HG03457 (cell line): ENCODE data around the gene RAB37.

Experiments used
- ATAC-seq: cut with Tn5 transposase; IDR thresholded peaks from one replicate; pipeline ENCODE4 v1.9.1; 2021; ENCODE audit warnings: moderate number of reproducible peaks; ENCODE audit not compliant: unreplicated experiment

RAB37 gene

GRCh38 chr17:74728033-74728701 lies 8.9 kb upstream of the RAB37 start:
- ATAC-seq = no peak

DNA sequence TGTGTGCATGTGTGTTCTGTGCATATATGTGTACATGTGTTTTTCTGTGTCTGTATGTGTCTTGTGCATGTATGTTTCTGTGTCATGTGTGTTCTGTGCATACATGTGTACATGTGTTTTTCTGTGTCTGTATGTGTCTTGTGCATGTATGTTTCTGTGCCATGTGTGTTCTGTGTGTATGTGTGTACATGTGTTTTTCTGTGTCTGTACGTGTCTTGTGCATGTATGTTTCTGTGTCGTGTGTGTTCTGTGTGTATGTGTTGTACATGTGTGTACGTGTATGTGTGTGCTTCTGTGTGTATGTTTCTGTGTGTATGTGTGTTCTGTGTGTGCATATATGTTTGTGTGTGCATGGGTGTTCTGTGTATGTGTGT lies 8.4 kb upstream of the RAB37 start:
- no peak for ATAC-seq

GRCh38 chr17:74729368-74729767 lies 7.7 kb upstream of the RAB37 start:
- ATAC-seq = no peak

DNA sequence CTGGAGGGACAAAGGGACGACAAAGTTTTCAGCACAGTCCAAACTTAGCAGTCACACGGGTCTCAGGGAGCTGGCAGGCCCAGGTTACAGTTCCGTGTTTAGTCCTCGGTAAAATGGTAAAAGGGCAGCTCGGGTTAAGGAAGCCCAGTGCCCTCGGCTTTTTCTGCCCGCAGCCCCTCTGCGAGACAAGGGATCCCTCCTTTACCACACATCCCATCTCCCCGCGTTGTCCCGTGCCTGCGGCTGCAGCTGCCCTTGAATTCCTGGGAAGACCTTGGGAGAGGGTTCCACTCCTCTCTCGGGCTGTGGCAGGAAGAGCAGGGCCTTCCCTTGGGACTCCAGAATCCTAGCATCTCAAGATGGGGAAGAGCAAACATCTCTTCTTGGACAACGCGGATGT lies 7.2 kb upstream of the RAB37 start:
- ATAC-seq = no peak

DNA sequence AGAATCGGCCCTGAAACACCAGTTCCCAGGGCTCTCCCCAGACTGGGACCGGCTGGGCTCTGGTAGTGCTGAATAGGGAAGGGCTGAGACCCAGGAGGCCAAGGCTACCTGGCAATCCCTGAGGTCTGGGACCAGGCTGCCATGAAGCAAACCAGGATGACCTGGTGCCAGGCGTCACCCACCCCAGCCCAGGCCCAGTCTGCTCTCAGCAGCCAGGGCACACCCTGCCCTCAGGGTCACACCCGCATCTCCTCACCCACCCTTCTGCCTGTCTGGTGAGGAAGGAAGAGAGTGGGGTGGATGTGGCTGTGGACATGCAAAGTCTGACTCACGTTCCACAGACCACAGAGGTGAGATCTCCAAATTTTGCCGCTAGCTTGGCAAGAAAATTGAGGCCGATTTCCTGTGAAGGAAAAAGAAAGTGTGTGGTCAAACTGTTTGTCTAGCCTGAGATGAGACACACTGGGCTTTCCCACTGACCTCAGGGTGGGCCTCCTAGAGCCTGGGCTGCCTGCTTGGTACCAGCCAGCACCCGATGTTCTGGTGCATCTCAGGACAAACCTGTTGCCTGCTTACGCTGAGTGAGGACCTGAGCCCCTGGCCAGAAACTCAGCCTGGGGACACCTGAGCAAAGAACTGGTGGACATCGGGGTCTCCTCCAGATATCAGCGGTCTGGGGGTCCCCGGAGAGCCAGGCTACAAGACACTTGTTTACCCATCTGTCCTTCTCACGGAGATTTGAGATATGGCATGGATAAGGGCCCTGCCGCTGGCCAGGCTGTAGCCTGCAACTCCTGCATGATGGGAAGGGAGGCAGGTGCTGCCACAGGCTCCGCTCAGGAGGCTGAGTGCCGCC lies 6.3 kb upstream of the RAB37 start:
- no peak for ATAC-seq

DNA sequence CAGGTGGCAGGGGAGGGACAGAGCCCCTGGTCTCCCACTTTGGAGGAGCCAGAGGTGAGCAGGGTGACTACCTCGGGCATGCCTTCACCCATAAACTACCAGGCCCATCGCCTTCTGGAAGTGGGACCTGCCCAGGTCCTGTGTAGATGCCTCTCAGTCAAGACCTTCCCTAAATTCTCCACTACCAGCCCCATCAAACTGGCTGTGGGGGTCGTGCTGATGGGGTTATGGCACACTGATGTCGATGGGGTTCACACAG lies 5.8 kb upstream of the RAB37 start:
- no peak for ATAC-seq

DNA sequence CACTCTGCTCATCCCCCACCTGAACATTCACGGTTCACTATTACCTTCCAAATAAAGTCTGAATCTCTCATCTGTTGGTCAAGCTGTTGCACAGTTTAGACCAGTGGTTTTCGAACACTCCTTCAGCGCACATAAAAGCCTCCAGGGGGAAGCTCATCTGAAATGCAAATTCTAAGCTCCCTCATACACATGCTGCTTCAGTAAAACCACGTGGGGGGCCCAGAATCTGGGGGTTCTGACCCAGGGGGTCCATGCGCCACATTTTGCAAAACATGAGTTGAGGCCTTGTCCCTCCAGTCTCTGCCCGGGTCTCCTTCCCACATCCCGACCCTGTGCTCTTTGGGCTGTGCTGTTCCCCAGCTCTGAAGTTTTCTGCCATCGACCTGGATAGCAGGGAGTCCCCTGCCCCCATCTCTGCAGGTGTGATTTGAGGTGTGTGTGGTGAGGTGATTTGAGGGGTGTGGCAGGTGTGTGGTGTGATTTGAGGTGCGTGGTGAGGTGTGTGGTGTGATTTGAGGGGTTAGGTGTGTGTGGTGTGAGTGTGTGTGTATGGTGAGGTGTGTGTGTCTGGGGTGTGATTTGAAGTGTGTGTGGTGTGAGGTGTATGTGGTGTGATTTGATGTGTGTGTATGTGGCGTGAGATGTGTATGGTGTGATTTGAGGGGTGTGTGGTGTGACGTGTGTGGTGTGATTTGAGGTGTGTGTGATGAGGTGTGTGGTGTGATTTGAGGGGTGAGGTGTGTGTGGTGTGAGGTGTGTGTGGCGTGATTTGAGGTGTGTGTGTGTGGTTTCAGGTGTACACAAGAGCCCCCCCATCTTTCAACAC lies 4.8 kb upstream of the RAB37 start:
- no peak for ATAC-seq

DNA sequence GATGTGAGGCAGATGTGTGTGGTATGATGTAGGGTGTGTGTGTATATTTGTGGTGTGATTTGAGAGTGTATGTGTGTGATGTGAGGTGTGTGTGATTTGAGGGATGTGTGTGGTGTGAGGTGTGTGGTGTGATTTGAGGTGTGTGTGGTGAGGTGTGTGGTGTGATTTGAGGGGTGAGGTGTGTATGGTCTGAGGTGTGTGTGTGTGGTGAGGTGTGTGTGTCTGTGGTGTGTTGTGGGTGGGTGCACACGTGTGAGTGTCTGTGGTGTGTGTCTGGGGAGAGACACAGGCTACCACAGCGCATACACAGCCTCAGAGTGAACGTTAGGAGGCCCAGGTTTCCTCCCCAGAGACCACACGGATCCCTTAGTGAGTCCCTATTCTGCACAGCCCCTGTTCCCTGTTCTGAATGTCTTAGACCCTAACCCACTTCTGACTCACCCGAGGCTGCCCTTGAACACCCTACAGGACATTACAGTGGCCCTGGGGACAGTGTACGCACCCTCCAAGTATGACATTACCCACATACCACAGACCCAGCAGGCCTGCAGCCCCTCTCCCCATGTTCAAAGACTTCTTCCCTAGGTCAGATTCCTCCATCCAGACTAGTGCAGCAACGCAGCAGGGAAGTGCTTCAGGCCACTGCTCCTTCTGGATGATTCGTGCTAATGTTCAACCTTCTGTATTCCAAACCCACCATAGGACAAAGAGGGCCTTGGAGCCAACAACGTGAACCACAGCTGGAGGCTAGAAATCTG lies 3.5 kb upstream of the RAB37 start:
- no peak for ATAC-seq

GRCh38 chr17:74734256-74734655 lies 2.8 kb upstream of the RAB37 start:
- ATAC-seq = no peak

GRCh38 chr17:74737299-74738050 lies 419 bp downstream of the RAB37 start:
- no peak for ATAC-seq

- ATAC-seq = no peak
These were observed 1.3 kb downstream of the RAB37 start for GRCh38 chr17:74738051-74738996.

- ATAC-seq = no peak
These were observed 2.3 kb downstream of the RAB37 start for GRCh38 chr17:74739227-74739831.

- no peak for ATAC-seq
These were observed 3.1 kb downstream of the RAB37 start for GRCh38 chr17:74740173-74740572.

DNA sequence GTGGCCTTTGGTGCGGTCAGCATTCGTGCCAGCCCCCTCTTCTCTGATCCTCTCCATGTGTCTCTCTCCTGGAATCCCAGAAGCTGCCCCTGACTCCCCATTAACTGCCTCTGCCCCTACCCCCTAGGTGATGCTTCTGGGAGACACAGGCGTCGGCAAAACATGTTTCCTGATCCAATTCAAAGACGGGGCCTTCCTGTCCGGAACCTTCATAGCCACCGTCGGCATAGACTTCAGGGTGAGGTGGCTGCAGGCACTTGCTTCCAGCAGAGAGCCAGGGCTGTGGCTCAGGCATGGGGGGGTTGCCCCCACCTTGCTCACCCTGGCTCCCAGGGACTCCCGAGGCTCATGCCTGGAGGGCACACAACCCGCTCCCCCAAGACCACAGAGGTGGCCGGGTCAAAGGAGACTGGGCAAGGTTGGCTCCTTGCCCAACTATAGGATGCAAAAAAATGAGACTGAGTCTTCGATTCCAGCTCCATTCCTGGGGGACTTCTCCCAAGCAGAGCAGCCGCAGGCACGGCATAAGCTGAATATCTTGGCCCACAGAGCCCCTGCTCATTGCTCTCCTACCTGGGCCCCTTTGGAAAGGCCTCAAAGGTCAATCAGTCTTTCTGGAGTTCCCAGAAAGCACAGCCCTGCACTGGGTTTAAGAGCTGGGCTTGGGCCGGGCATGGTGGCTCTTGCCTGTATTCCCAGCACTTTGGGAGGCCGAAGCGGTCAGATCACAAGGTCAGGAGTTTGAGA lies 3.8 kb downstream of the RAB37 start:
- ATAC-seq = no peak

- ATAC-seq = no peak
These were observed 5.1 kb downstream of the RAB37 start for GRCh38 chr17:74742153-74742515.

- no peak for ATAC-seq
These were observed 6.0 kb downstream of the RAB37 start for GRCh38 chr17:74742978-74743545.

- no peak for ATAC-seq
These were observed 6.7 kb downstream of the RAB37 start for GRCh38 chr17:74743755-74744154.

DNA sequence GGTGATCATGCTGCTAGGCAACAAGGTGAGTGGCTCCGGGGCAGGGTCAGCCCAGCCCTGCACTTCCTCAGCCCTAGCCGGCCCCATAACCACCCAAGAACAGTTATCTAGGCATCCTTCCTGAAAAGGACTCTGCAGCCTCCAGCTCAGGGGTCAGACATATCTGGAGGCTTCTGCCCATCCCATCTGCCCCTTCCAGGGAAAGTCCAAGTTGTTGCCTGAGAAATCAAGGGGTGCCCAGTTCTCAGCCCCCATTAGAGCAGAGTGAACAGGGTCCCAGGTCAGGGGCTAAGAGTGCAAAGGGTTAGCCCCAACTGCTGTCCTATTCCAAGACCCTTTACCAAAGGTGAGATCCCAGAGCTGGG lies 7.3 kb downstream of the RAB37 start:
- ATAC-seq = no peak
